Stimulated activated CD4-positive, alpha-beta T cell treated with anti-CD3 and anti-CD28 coated beads, Interleukin-15, amount 100 ng/mL, for 24 hours (primary cell): ENCODE data around the gene INHBA.
A peak's percentile ranks its signal among the peaks of the same experiment; 100 is the strongest.

Source experiments
- DNase-seq: peaks from one replicate; pipeline ENCODE4 v3.0.0-alpha.2; 2020

Gene INHBA

DNA sequence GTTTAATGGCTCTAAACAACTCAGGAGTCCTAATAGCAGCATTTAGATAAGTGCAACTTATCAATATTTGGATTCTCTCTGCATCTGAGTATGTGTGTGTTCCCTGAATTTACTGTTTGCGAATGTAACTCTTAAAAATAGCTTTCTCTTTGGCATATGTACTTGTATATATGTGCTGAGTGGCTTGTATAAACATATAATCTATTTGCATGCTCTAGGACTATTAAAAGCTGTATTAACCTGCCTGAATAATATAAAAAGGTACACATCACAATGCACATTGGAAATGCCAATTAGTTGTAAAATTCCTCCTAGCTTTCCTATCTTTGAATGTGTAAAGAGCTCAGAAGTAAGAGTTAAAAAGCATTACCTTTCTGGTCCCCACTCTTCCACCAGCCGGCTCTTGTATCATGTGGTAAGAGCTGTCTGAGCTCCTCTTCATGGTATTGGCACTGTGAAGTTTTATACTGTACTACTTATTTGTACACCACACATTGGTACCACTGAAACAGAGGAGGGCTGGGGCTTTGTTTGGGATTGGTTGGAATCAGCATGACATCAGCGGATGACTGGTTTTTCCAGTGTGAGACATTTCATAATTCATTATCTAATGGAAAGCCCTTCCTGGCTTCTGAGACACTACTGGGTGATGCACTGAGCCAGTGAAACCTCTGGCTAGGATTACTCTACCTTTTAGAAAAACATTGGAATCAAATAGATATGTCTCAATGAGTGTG lies at the start of gene INHBA:
Gene INHBA (minus strand): TSS at position 456 of the 737 bp plus-strand sequence. CDS start 2,716 bp downstream, outside the sequence.
- no peak for DNase-seq

DNA sequence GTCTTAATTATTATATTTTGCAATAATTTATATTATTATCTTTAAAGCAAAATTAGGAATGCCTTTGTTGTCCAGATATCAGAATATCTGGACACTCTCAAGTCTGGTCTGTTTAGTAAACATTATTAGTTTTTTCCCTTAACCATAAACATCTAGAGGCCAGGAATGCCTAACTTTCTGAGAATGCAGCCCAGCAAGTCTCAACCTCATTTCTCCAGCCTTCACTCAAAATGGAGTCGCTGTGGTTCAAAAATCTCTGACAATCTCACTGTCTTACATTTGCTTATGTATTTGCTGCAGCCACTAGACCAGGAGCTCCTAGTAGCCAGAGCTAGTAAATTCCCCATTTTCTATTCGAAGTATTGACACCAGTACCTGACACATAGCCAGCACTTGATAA lies 49.7 kb upstream of the INHBA start:
- no peak for DNase-seq

DNA sequence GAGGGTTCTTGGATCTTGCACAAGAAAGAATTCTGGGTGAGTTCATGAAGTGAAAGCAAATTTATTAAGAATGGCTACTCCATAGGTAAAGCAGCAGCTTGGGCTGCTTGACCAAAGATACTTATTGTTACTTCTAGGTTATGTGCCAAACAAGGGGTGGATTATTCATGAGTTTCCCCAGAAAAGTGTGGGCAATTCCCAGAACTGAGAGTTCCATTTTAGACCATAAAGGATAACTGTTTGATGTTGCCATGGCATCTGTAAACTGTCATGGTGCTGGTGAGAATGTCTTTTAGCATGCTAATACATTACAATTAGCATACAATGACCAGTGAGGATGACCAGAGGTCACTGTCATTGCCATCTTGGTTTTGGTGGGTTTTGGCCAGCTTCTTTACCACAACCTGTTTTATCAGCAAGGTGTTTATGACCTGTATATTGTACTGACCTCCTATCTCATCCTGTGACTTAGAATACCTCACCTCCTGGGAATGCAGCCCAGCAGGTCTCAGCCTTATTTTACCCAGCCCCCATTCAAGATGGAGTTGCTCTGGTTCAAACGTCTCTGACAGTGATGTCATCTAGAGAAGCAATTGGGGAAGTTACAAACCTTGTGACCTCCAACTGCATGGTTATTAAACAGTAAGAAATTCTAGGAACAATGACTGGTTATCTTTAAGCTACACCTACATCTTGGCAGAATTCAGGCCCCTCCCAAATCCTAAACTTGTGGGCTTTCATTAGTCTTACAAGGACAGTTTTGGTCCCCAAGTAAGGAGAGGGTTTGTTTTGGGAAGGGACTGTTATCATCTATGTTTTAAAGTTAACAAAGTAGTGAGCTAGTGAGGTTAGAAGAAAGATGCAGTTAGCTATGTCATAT lies 48.0 kb upstream of the INHBA start:
- DNase-seq = no peak

DNA sequence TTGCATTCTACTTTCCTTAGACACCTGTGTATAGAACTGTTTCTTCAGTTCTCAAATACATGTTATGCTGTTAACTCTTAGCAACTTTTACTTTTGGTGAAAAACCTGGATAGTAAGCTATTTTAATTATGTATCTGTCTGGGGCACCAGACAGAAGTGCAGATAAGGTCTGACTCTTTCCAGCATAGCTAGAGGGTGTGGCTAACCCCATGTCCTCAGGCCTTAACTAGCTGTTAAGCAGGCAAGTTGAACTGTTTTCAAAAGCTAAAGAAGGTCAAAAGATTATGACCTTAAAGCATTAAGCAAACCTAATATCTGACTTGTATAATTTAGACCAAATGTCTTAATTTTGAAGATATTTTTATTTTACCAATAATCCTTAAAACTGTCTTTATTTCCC lies 45.1 kb upstream of the INHBA start:
- no peak for DNase-seq

DNA sequence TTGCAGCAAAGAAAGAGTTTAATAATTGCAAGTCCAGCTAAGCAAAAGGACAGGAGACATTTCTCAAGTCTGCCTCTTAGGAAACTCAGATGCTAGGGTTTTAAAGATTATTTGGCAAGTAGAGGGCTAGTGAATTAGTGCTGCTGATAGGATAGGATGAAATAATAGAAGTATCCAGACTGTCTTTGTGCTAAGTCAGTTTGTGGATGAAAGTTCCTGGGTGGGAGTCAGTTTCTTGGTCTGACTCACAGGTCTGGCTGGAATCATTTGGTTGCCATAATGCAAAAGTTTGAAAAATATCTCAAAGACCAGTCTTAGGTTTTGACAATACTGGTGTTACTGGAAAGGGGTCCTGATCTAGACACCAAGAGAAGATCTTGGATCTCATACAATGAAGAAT lies 42.6 kb upstream of the INHBA start:
- no peak for DNase-seq

DNA sequence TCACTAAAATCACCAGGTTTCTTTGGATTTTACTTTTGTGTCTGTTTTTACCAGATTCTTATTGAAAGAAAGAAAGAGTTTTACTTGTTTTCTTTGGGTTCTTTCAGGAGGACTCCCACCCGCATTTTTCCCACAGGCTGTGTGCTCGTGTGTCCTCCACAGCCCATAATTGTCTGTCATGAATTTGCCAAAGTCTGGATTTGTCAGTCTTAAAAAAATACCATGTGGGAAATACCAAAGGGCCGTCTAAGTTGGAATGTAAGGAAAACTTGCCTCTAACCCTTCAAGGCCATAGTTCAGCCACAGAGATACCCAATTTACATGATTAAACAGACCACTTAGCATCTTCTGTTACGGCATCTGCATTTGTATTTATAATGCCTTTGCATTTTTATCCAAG lies 41.3 kb upstream of the INHBA start:
- DNase-seq = no peak

DNA sequence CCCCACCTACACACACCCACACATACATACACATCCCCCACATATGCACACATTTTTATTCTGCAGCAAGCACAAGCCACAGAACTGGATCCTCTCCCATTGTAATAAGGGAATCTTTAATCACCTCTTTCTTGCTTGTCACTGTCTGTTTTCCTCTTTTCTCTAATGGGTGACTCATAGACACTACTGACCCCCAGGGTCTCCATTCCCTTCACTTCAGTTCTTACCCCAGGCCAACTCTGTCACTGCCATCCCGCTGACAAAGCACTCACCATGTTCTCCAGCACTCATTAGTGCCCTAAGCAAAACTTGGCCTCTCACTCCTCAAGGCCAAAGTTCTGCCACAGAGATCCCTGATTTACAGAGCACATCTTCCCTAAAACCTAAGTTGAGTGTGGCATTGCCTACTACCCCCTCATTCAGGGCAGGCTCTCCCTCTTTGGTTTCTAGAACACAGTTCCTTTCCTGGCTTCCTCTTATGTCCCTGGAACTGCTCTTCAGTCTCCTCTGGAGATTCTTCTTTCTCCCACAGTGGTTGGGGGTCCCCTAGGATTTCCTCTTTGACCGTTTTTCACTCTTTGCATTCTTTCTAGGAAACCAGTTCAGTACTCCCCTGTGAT lies 39.6 kb upstream of the INHBA start:
- no peak for DNase-seq

DNA sequence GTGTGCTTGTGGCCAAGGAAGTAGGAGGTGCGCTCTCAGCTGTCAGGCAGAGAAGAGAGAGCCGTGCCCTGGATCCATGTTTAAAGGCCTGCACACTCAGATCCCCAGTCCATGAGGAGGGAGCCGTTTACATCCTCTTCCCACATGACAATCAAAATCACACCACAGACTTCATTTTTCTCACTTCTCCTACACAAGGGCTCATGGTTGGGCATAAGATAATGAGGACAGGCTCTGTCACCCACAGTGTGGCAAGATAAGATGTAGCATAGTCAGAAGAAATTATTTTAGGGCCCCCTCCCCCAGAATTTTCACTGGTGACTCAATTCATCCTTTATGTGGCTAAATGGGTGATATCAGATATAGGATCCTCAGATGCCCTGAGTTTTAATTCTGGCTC lies 35.9 kb upstream of the INHBA start:
- no peak for DNase-seq

DNA sequence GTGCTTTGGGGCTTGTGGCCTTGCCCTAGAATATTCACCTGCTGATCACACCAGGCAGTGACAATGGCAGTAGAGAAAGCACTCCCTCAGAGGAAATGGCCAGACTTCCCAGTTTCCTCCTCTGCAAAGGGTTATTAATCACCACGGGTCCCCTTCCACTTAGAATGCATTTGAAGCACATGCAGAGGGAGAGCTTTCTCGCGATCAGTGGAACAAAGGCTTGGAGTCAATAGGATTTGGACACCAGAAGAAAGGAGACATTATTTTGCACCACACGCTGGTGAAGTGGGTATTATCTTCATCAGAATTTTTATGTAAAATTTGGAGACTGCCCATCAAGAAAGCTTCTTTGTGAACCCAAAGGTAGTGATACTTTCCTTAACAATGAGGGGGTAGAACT lies 35.4 kb upstream of the INHBA start:
- DNase-seq = no peak

DNA sequence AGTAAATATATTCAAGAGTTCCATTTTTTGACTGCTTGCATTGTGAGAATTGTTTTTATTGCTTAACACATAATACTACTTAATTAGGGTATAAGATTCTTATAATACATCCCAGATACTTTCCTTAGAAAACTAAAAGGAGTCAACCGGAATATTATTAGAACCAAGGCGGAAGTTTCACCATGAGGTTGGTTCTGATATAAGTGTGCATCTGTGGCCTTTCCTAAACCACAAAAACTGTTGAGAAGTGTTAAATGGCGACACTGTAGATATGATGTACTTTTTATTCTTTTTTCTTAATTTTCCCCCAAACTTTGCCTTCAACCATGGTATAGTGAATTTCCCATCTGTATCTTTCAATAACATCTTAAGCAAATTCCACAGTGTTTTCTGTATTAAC lies 32.3 kb upstream of the INHBA start:
- DNase-seq = no peak

DNA sequence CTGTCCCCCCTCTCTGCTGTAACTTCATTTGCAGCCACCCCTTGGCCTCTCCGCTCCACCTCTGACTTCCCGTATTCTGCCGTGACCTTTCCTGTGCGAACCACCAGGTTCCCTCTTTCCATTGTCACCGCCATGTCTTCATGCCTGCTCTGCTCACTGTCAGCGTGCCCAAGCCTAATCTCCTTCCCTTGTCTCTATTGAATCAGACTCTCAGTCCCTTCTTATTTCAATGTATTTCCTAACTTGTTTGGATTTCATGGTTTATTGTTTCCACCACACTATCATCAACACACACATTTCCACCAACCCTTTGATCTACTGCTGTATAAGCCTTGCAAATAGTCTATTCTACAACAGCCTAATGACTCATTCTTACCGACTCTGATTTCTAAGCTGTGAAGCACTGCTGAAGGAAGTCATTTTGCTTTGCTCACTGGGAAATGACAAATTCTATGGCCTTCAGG lies 30.0 kb upstream of the INHBA start:
- DNase-seq = no peak

DNA sequence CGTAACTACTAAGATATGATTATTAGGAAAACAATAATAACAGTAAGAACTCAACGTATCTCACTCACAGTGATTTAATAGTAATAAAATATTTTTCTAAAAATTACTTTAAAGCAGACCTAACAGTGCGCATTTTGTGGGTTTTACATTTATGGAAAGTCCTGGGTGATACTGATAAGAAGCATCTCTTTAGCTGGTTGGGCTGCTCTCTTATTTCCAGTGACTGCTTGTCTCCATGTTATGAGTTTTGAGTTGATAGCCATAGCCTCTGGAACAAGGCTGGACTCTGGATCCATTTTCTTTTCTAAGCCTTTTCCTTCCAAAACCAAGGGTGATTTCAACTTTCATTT lies 29.5 kb upstream of the INHBA start:
- DNase-seq = no peak

DNA sequence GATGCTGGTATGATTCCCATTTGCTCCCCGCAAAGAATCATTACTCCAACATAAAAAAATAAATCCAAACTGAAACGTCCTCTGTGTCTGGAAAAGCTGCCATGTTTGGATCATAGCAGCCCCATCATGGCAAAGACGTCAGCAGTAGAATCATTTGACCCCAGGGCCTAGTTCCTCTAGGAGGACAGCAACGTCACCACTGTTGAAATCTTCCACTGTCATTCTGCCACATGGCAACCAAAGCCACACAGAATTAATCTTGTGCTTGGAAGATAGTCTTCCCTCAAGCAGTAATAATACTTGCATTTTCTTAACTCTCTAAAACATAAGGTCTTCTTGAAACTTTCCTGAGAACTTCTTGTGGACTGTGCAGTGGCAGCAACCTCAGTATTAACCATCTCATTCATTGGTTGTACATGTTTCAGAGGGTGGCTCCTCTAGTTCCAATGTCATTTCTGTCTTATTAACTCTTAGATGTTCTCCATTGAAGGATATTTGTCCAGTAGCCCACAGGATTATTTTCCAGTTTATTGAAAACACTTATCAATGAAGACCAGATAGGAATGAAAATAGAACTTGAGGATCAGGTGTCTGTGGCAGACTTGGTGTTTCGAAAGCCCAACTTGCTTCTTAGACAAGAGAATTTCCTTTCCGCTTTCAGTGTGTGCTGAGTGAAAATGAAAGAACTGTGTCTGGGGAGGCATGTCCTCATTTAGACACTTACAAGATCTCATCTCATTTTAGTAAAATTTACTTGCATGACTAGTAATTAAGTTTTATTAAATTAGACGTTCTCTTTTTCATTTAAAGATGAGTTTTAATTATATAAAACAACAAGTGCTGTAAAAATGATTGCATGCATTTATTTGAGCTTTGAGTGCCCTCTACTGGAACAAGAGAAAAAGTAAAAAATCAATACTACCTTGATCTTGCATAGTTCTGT lies 28.9 kb upstream of the INHBA start:
- DNase-seq = no peak

DNA sequence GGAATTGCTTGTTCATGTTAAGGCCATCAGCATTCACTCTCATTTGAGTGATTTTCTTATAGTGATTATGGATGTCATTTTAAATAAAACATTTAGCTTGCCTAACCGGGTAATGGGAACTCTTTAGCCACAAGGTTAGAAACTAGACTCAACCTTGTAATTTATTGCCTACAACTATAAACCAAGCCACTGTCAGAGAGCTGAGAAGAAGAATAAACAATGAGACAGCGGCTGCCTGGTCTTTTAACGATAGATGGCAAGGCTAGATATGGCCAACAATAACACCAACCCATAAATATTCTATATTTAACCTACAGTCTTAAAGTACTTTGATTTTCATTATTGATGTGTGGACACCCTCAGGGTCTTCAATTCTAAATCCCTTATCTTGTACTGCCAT lies 27.8 kb upstream of the INHBA start:
- DNase-seq = no peak

DNA sequence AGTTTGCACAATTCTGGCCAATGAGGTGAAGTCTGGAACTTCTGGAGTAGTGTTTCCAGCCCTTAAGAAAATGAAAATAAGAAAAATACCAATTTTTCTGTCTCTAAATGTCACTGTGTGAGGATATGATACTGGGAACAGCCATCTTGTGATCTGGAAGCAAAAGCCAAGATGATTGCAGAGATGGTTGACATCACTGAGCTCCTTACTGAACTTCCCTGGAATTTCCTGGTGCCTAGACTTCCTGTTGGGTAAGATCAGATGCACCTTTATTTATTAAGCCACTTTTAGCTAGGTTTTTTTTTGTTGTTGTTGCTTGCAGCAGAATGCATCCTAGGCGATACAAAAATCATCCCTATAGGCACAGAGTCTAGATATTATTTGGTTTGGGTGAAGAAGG lies 27.3 kb upstream of the INHBA start:
- DNase-seq = no peak

DNA sequence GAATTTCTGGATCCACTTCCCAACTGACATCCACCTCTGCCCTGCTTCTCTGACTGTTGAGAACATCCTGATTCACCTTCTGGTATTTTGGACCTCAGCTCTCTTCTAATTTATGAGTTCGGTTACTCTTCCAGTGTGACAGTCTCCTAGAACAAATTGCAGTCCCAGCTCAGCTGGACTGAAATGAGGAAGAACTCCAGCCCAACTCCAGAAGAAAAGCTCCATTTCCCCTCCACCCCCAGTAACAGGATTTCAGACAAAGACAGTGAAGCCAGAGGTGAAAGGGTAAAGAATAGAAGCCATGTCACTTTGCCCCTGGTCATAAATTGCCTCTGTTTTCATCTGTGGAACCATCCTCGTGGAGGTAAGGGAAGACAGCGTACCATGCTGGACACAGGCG lies 26.2 kb upstream of the INHBA start:
- DNase-seq = no peak

DNA sequence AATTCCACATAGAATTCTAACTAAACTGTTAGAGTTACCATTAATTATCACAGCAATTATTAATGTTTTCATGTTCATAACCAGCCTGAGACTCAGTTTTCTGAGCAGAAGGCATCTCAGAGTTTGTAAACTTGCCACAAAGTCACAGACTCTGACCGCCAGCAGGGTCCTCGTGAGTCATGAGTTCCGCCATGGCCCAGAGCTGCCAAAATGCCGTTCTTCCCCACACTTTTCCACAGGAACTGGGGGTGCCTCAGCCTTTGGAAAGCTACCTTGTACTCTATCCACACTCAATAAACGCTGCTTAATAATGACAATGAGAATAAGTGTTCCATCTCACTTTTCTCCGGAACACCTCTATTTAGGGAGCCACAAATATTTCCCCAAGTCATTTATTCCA lies 22.1 kb upstream of the INHBA start:
- no peak for DNase-seq

DNA sequence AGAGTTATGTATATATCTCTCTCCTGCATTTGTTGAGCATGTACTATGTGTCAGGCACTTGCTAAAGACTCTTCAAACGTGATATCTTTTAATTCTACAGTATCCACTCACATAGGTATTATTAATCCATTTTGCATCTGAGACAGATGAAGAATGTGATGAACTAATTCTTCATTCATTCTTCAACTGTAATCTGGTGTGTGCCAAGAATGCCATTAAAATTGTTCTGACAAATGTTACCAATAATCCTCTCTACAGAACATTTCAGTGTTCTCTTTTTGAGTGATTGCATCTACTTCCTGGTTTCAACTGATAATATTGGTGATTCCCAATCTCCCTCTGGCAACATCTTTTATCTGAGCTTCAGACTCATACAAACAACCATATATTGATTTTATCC lies 18.0 kb upstream of the INHBA start:
- DNase-seq = no peak

DNA sequence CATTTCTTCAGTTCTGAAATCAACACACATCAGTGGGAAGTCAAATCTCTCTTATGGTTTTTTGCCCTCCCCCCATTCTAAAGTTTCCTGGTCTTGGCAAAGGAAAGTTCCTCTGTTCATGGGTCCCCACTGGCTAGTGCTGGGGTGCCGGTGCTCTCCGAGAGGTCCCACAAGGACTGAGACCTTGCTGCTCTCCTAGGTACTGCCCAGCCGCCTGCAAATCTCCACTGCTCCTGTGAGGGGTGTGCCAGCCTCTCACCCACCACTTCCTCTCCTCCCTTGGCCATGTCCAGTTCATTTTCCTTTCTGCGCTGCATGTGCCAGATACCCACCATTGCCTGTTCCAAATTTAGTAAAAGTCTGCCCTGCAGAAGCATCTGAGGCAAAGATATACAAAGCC lies 17.2 kb upstream of the INHBA start:
- no peak for DNase-seq

DNA sequence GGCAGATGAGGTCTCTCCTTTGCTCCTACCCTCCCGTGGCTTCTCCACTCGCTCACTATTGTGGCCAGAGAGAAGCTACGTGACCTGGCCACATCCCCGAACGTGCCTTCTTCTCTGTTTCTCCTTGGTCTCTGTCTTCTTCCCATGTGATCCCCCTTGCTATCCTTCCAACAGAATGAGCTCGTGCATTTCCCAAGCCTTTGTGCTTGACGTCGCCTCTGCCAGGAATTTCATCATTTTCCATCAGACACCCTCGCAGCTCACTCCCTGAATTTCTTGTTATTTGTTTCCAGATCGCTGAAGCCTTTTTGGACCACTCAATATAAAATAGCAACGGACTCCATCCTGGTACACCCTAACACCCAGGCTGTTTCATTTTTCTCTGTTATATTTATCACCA lies 13.8 kb upstream of the INHBA start:
- DNase-seq = no peak

DNA sequence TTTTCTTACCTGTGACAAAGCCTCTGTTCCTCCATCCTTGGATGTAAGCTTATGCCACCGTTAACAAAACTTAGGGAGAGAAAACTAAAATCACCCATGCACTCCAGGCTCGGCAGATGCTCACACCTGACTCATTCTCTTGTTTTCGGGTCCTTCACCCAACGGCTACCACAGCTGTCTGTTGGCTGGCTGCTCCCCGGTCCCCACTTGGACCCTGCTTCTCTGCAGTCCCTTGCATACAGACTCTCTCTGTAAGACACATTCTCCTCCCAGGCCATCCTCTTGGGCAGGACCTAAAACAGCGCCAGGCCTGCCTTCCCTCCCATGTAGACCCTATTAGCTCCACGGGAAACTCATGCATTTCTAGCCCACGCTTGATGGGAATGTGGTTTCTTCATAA lies 12.1 kb upstream of the INHBA start:
- DNase-seq = no peak

DNA sequence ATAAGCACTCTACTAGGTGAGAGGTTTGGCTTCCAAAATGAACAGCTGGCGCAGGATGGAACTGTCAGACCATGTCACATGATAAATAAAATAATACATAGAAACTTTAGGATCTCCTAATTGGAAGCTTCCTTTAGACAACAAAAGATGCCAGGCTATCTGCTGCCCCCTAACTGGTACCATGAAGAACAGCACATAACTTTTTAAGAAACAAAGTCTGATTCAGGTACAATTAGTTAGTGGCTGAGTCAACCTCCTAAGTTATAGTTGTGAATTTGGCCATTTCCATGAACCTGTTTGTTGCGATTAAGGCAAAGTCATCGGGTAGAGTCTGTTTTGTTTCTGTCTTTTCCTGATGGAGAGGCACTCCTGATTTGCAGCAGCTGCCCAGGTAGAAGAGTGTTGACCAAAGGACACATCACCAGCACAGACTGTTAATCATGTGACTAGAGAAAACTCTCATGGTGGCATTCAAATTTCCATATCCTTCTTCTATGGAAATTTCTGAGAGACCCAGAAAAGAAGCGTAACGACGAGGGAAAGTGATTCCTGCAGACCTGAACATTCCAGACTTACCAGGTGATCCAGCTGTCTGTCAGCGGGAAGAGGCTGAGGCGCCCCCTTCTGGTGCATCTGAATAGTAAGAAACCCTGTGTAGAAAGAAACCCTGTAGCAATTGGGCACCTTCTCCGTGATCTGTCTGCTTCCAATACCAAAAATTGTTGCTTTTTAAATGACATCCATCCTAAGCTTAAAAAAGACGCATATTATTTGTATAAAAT lies 8.6 kb upstream of the INHBA start:
- peak; percentile 5 for DNase-seq
